ENCODE data around the gene TFCP2.

GRCh38 chr12:51199366-51199945 lies 26.5 kb upstream of the TFCP2 start:
- TF ChIP-seq, protein P1, sequence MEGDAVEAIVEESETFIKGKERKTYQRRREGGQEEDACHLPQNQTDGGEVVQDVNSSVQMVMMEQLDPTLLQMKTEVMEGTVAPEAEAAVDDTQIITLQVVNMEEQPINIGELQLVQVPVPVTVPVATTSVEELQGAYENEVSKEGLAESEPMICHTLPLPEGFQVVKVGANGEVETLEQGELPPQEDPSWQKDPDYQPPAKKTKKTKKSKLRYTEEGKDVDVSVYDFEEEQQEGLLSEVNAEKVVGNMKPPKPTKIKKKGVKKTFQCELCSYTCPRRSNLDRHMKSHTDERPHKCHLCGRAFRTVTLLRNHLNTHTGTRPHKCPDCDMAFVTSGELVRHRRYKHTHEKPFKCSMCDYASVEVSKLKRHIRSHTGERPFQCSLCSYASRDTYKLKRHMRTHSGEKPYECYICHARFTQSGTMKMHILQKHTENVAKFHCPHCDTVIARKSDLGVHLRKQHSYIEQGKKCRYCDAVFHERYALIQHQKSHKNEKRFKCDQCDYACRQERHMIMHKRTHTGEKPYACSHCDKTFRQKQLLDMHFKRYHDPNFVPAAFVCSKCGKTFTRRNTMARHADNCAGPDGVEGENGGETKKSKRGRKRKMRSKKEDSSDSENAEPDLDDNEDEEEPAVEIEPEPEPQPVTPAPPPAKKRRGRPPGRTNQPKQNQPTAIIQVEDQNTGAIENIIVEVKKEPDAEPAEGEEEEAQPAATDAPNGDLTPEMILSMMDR (IDR thresholded peaks at IDR 0.05 in 8 of 11, conservative IDR thresholded peaks at IDR 0.05 in 3 of 11): no peak
- TF ChIP-seq POLR2AphosphoS5 (IDR thresholded peaks at IDR 0.05) (no peak), POLR2A (IDR thresholded peaks at IDR 0.05) (no peak)
